ENCODE results near the gene RGS3.

RGS3 gene

DNA sequence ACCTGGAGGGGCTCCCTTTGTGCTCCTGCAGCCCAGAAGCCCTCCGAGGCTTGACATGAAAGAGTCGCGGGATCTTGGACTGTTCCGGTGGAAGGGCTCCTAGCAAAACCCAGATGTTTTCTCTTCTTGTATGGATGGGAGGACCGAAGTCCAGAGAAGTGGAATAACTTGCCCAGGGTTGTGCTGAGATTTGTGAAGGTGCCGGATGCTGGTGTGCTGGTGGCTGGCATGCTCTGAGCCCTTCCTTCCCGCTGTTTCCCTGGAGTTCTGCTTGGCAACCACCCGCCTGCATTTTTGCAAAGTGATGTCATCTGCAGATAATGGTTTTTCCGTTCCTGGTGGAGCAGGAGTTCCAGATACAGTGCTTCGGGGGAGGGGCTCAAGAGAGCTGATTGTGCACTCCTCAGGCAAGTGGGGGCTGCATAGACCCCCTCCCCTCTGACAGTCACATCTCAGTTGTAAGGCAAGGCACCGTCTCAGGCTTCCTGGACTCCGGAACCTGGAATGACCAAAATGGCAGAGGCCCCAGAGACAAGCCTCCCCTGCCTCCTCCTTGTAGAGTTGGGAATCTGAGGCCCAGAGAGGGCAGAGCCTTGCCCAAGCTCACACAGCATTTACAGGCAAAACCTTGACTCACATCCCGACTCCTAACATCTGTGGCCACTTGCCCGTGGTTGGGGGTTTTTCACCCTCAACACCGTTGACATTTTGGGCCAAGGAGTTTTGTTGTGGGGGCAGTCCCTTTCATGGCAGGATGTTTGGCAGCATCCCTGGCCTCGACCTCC, 157.0 kb downstream of the RGS3 start:
- peak; percentile 68 for DNase-seq (ENCODE audit: low read depth)

GRCh38 chr9:113621309-113621791, 157.8 kb downstream of the RGS3 start:
- DNase-seq (ENCODE audit: low read depth), result no peak

DNA sequence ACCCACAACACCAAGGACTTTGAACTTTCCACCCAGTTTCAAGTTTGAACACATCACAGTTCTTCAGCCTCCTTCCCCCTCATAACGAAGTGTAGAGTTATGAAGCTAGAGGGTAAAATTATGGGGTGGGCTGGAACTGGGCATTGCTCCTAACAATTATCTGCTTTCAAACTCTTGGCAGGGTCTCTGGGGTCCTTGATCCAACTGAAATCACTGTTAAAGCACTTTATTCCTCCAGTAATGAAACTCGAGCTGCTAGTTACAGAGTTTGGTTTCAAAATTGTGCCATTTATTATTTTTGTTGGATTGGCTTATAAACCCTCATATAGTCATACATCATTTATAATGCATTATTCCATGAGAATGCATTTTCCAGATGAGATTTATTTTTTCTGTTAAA, 158.5 kb downstream of the RGS3 start:
- DNase-seq (ENCODE audit: low read depth), result no peak

DNA sequence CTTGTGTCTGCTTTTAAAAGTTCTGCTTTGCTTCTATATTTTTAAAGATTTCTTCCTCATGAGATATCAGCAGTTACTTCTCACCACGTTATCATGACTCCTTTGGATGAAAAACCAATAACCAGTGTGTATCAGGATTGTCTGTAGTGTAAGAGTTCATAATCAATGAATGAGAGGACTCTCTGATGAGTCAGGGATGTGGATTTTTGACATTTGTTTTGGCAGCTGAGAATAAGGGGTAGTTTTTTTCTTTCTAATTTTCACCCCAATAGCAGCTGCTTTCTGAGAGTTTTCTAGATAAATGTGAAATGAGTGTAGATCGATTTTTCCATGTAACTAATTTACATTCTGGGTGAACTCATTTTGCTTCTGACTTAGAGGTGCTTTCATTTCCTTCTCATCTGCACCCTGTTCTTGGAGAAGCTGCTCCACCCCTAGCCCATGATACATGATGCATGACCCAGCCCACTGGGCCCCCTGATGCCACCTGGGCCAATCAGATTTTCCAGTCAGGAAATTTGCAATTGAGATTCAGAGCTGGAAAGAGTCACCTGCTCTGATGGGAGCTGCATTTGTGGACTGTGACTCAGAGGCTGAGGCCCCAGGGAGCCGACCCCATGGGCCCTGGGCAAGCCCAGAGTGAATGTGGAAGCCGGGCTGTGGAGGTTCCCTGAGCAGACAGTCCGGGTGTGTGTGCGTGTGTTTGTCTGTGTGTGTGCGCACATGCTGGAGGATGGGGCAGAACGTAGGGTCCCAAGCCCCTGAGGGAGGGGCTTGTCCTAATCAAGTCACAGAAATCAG, 159.3 kb downstream of the RGS3 start:
- DNase-seq (ENCODE audit: low read depth), result peak; percentile 42

DNA sequence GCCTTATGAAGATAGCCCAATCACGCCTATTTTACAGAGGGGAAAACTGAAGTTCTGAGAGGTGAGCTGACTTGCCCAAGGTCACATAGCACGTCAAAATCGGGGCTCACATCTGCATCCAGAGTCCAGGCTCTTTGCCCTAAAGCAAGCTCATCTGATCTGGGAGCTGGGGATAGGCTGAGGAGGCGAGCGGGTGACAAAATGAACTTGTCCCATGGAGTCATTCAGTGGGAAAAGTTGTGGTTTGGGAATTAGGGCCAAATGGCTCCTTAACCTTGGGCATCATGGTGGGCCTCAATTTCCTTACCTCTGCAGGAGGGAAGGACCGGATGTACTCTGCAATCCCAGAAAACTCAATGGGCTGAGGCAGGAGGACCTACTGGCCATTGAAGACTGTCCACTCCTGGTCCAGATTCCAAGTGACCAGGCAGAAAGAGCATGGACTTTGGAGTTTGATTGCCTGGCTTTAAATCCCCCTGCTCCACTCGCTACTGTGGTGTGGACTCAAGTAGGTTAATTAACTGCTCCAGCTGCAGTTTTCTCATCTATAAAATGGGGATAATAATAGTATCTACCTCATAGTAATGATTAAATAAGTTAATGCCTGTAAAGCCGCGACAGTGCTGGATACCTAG, 160.4 kb downstream of the RGS3 start:
- no peak for DNase-seq (ENCODE audit: low read depth)

- DNase-seq (ENCODE audit: low read depth), result no peak
Observed at GRCh38 chr9:113624721-113625120, 161.2 kb downstream of the RGS3 start.

DNA sequence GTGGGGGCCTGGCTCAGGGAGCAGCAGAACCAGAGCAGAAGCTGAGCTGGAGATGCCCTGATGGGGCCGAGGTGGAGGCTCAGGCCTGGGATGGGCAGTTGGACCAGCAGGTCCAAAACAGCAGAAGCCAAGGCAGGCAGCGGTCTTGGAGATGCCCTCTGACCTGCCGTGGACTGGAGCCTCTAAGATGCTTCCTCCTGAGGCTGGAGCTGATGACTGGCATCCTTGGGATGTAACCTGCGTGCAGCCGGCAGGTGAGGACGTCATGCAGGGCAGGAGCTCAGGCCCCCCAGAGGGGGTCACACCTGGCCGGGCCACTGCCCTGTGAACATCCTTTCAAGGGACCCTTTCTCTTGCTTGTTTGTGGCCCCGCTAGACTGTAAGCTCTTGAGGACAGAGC, 162.0 kb downstream of the RGS3 start:
- no peak for DNase-seq (ENCODE audit: low read depth)

- DNase-seq (ENCODE audit: low read depth), result no peak
Observed at GRCh38 chr9:113626735-113627495, 163.4 kb downstream of the RGS3 start.

DNA sequence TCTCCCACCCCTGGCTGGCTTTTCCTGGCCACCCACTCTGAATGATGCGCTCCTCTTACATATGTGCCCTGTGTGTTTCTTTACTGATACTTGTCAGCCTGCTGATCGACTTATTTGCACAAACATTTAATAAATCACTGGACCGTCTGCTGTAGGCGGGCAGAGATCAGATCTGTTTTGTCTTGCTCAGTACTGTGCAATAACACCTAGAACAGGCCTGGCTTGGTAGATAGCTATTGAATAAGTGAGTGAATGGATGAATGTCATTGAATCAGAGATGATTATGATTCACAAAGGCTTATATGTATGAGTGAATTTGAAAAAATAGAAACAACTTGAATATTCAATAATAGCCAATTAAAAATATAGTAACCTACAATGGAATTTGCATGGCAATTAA, 165.1 kb downstream of the RGS3 start:
- DNase-seq (ENCODE audit: low read depth), result no peak

GRCh38 chr9:113630386-113631136, 167.0 kb downstream of the RGS3 start:
- no peak for DNase-seq (ENCODE audit: low read depth)

DNA sequence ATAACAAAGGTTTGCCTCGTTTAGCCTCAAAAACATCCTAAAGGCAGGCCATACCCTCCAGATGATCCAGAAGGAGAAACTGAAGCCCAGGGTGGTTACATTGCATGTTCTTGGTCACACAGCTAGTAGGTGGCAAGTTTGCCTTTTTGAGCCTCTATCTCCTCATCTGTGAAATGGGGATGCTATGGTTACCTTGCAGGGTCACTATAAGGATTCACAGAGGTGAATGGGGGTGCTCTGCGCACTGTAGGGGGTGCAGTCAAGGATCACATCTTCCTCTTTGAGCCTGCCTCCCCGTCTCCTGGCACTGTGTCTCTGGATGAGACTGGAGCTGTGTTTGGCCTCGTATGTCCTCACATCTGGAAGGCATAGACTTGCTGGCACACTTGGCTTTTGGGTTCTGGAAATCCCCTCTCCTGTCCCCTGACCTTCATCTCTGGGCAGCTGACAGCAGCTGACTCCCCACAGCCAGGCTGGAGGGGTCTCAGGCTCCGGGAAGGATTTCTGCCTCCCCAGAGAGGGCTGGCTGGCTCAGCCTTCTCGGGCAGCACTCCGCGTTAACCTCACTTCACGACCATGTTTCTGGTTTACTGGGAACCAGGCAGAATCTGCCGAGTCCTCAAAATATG, 167.7 kb downstream of the RGS3 start:
- peak; percentile 34 for DNase-seq (ENCODE audit: low read depth)

DNA sequence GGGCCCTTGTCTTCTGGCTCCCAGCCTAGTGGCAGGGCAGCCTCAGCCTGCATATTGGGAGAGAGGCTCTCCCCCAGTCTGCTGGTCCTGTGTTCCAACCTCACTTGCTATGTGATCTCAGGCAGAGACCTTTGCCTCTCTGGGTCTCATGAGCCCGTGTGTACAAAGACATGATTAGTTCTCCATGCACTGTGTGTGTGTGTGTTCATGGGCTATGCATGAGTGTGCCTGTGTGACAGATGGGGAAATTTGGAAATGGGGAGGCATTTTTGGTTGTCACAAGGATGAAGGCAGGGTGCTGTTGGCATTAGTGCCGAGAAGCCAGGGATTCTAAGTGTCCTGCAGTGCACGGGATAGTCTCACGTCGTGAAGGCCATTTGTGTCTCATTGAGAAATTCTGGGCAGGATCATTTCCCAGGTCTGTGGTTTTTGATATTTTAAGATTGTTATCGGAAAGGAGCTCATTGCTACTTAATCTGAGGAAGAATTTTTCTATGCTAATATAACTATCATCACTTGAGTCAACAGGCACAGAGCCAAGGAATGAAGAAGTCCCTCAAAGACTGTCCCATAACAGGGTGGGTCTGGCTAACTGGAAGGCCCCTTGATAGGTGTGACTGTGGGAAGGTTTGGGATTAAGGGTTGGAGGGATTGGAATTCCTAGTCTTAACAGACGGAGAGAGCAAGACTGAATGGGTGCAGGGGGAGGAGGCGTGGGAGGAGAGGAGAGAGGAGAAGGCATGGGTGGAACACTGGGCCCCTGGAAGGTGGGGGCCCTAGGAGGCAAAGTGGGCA, 168.5 kb downstream of the RGS3 start:
- DNase-seq (ENCODE audit: low read depth), result no peak

DNA sequence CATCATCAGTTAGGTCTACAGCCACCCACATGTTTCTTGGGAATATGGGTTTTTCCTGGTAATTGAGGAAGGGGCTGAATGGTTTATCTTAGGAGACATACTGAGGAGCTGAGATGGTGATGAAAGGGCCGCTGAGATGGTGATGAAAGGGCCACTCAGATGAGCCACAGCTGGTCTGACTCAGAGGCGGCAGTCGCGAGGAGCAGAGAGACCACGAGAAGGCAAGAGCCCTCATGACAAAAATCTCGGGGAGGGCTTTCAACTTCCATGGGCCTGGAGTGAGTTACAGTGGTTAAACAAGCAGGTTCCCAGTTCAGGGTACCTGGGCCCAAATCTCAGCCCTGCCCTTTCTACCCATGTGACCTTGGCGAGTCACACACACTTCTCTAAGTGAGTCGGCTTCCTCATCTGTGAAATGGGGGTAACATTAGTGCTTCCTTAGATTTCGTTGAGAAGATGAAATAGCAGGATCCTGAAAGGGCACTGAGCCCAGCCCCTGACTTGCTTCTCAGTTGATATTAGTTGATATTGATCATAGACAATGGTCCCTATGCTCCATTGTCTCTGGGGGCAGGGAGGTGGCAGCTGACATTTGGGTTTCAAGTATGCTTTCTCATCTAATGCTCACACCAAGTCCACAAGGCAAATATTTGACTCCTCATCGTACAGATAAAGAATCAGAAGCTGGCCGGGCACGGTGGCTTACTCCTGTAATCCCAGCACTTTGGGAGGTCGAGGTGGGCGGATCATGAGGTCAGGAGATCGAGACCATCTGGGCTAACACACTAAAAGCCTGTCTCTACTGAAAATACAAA, 169.5 kb downstream of the RGS3 start:
- DNase-seq (ENCODE audit: low read depth), result no peak

DNA sequence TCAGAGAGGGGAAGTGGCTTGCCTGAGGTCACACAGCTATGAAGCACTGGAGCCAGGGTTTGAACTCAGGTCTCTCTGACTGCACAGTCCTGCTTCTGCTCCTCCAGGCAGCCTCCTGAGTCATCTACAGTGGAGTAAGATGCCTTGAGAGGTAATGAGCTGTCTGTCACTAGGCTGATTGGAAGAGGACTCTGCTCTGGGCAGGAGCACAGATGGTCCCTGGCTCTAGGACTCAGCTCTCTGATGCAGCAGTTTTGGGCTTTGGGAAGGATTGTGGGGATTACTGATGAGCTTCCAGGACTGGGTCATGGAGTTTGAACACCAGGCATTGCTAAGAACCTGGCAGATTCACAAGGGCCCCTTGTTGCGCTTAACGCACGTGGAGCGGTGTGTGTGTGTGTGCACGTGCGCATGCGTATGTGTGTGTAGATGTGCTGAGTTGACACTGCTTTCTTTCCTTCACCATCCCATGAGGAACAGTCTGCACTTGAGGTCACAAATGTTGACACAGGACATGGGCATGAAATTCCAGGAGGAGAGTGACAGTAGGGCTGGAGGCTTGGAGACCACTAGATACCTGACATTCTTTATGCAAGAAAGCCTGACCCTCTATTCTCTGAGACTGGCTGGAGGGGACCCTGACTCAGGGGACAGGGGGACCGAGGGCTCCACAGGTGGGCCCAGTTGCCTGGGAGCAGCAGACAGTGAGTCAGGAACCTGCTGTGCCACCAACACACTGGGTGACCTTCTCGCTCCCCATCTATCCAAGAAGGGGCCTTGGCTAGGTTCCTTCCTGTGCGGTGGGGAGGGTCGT, 170.5 kb downstream of the RGS3 start:
- no peak for DNase-seq (ENCODE audit: low read depth)

- no peak for DNase-seq (ENCODE audit: low read depth)
Observed at GRCh38 chr9:113634596-113635515, 171.3 kb downstream of the RGS3 start.

- DNase-seq (ENCODE audit: low read depth), result no peak
Observed at GRCh38 chr9:113635586-113635985, 172.1 kb downstream of the RGS3 start.

GRCh38 chr9:113636165-113636564, 172.6 kb downstream of the RGS3 start:
- DNase-seq (ENCODE audit: low read depth), result no peak
